ENCODE measurements around the gene TP53AIP1.

TP53AIP1 gene

GRCh38 chr11:128904303-128904655 is 38.4 kb downstream of the TP53AIP1 start:
- no peak for FAIRE-seq
- no peak for TF ChIP-seq TAF1 (IDR thresholded peaks at IDR 0.05; ENCODE audit: low read depth, low read length)
- no peak for DNase-seq (ENCODE audit: insufficient read length, low spot score)

GRCh38 chr11:128903248-128904061 is 39.2 kb downstream of the TP53AIP1 start:
- DNase-seq (ENCODE audit: insufficient read length, low spot score) (no peak), FAIRE-seq (no peak)
- no peak for TF ChIP-seq SPI1 (IDR thresholded peaks at IDR 0.05; ENCODE audit: low read depth, low read length)
- TF ChIP-seq POLR2A (IDR thresholded peaks at IDR 0.05; ENCODE audit: low read depth, low read length): no peak
- no peak for TF ChIP-seq PAX5 (IDR thresholded peaks at IDR 0.05; ENCODE audit: insufficient read depth, low read length, severe bottlenecking)
- TF ChIP-seq POLR2AphosphoS5 (IDR thresholded peaks at IDR 0.05; ENCODE audit: low read depth, low read length): no peak
- TF ChIP-seq POU2F2 (IDR thresholded peaks at IDR 0.05; ENCODE audit: low read depth, low read length): no peak
- no peak for TF ChIP-seq TAF1 (IDR thresholded peaks at IDR 0.05; ENCODE audit: low read depth, low read length)

- TF ChIP-seq TAF1 (IDR thresholded peaks at IDR 0.05; ENCODE audit: low read depth, low read length): no peak
- TF ChIP-seq POU2F2 (IDR thresholded peaks at IDR 0.05; ENCODE audit: low read depth, low read length): no peak
- no peak for TF ChIP-seq POLR2AphosphoS5 (IDR thresholded peaks at IDR 0.05; ENCODE audit: low read depth, low read length)
- TF ChIP-seq PAX5 (IDR thresholded peaks at IDR 0.05; ENCODE audit: insufficient read depth, low read length, severe bottlenecking): no peak
- TF ChIP-seq POLR2A (IDR thresholded peaks at IDR 0.05; ENCODE audit: low read depth, low read length): no peak
- TF ChIP-seq SPI1 (IDR thresholded peaks at IDR 0.05; ENCODE audit: low read depth, low read length): no peak
- FAIRE-seq: no peak
- DNase-seq (ENCODE audit: insufficient read length, low spot score): no peak
These were observed 40.1 kb downstream of the TP53AIP1 start for GRCh38 chr11:128902515-128903066.

GRCh38 chr11:128901653-128902514 is 40.8 kb downstream of the TP53AIP1 start:
- no peak for DNase-seq (ENCODE audit: insufficient read length, low spot score)
- no peak for FAIRE-seq
- TF ChIP-seq TAF1 (IDR thresholded peaks at IDR 0.05; ENCODE audit: low read depth, low read length) (no peak), SPI1 (IDR thresholded peaks at IDR 0.05; ENCODE audit: low read depth, low read length) (no peak), POLR2A (IDR thresholded peaks at IDR 0.05; ENCODE audit: low read depth, low read length) (no peak), PAX5 (IDR thresholded peaks at IDR 0.05; ENCODE audit: insufficient read depth, low read length, severe bottlenecking) (no peak), POU2F2 (IDR thresholded peaks at IDR 0.05; ENCODE audit: low read depth, low read length) (no peak), POLR2AphosphoS5 (IDR thresholded peaks at IDR 0.05; ENCODE audit: low read depth, low read length) (no peak)

- FAIRE-seq (no peak), DNase-seq (ENCODE audit: insufficient read length, low spot score) (no peak)
- TF ChIP-seq POLR2AphosphoS5 (IDR thresholded peaks at IDR 0.05; ENCODE audit: low read depth, low read length): no peak
- no peak for TF ChIP-seq POU2F2 (IDR thresholded peaks at IDR 0.05; ENCODE audit: low read depth, low read length)
- no peak for TF ChIP-seq TAF1 (IDR thresholded peaks at IDR 0.05; ENCODE audit: low read depth, low read length)
- TF ChIP-seq POLR2A (IDR thresholded peaks at IDR 0.05; ENCODE audit: low read depth, low read length): no peak
- no peak for TF ChIP-seq PAX5 (IDR thresholded peaks at IDR 0.05; ENCODE audit: insufficient read depth, low read length, severe bottlenecking)
- TF ChIP-seq SPI1 (IDR thresholded peaks at IDR 0.05; ENCODE audit: low read depth, low read length): no peak
These were observed 42.2 kb downstream of the TP53AIP1 start for GRCh38 chr11:128900468-128900867.

- FAIRE-seq (no peak), DNase-seq (ENCODE audit: insufficient read length, low spot score) (no peak)
- TF ChIP-seq TAF1 (IDR thresholded peaks at IDR 0.05; ENCODE audit: low read depth, low read length): no peak
- no peak for TF ChIP-seq PAX5 (IDR thresholded peaks at IDR 0.05; ENCODE audit: insufficient read depth, low read length, severe bottlenecking)
- TF ChIP-seq POLR2A (IDR thresholded peaks at IDR 0.05; ENCODE audit: low read depth, low read length): no peak
- TF ChIP-seq SPI1 (IDR thresholded peaks at IDR 0.05; ENCODE audit: low read depth, low read length): no peak
- no peak for TF ChIP-seq POLR2AphosphoS5 (IDR thresholded peaks at IDR 0.05; ENCODE audit: low read depth, low read length)
These were observed 43.9 kb downstream of the TP53AIP1 start for GRCh38 chr11:128898580-128899344.

GRCh38 chr11:128897826-128898225 is 44.8 kb downstream of the TP53AIP1 start:
- FAIRE-seq (no peak), DNase-seq (ENCODE audit: insufficient read length, low spot score) (no peak)
- TF ChIP-seq PAX5 (IDR thresholded peaks at IDR 0.05; ENCODE audit: insufficient read depth, low read length, severe bottlenecking) (no peak), SPI1 (IDR thresholded peaks at IDR 0.05; ENCODE audit: low read depth, low read length) (no peak), TAF1 (IDR thresholded peaks at IDR 0.05; ENCODE audit: low read depth, low read length) (no peak), POLR2A (IDR thresholded peaks at IDR 0.05; ENCODE audit: low read depth, low read length) (no peak), POU2F2 (IDR thresholded peaks at IDR 0.05; ENCODE audit: low read depth, low read length) (no peak), POLR2AphosphoS5 (IDR thresholded peaks at IDR 0.05; ENCODE audit: low read depth, low read length) (no peak)

GRCh38 chr11:128896356-128896755 is 46.3 kb downstream of the TP53AIP1 start:
- DNase-seq (ENCODE audit: insufficient read length, low spot score) (no peak), FAIRE-seq (no peak)
- TF ChIP-seq POLR2A (IDR thresholded peaks at IDR 0.05; ENCODE audit: low read depth, low read length): no peak
- TF ChIP-seq POU2F2 (IDR thresholded peaks at IDR 0.05; ENCODE audit: low read depth, low read length): no peak
- TF ChIP-seq POLR2AphosphoS5 (IDR thresholded peaks at IDR 0.05; ENCODE audit: low read depth, low read length): no peak
- TF ChIP-seq PAX5 (IDR thresholded peaks at IDR 0.05; ENCODE audit: insufficient read depth, low read length, severe bottlenecking): no peak
- TF ChIP-seq SPI1 (IDR thresholded peaks at IDR 0.05; ENCODE audit: low read depth, low read length): no peak
- TF ChIP-seq TAF1 (IDR thresholded peaks at IDR 0.05; ENCODE audit: low read depth, low read length): no peak

- DNase-seq (ENCODE audit: insufficient read length, low spot score) (no peak), FAIRE-seq (no peak)
- TF ChIP-seq TAF1 (IDR thresholded peaks at IDR 0.05; ENCODE audit: low read depth, low read length) (no peak), POLR2A (IDR thresholded peaks at IDR 0.05; ENCODE audit: low read depth, low read length) (no peak), PAX5 (IDR thresholded peaks at IDR 0.05; ENCODE audit: insufficient read depth, low read length, severe bottlenecking) (no peak), POU2F2 (IDR thresholded peaks at IDR 0.05; ENCODE audit: low read depth, low read length) (no peak), SPI1 (IDR thresholded peaks at IDR 0.05; ENCODE audit: low read depth, low read length) (no peak), POLR2AphosphoS5 (IDR thresholded peaks at IDR 0.05; ENCODE audit: low read depth, low read length) (no peak)
These were observed 47.1 kb downstream of the TP53AIP1 start for GRCh38 chr11:128895526-128895925.
